COR-L47 (cell line): ENCODE measurements around the gene ALDH18A1.
"Not testable (repeated sequence)": the region's sequence is repeated elsewhere in the genome, so short reads cannot be mapped to it uniquely, and the experiment has no call there.

Experiments
- DNase-seq: peaks from one replicate; lab custom pipeline; 2025; lab: John Stamatoyannopoulos, UW

Gene ALDH18A1

DNA sequence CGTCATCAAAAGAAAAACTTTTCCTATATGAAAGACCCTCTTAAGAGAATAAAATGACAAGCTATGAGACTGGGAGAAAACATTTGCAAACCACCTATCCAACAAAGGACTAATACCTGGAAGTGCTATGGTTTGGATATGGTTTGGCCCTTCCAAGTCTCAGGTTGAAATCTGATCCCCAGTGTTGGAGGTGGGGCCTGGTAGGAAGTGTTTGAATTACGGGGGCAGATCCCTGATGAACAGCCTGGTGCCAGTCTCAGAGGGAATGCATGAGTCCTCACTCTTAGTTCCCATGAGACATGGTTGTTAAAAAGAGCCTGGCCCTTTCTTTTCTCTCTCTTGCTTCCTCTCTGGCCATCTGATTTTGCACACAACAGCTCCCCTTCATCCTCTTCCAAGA, 6.3 kb downstream of the ALDH18A1 start:
- no peak for DNase-seq

DNA sequence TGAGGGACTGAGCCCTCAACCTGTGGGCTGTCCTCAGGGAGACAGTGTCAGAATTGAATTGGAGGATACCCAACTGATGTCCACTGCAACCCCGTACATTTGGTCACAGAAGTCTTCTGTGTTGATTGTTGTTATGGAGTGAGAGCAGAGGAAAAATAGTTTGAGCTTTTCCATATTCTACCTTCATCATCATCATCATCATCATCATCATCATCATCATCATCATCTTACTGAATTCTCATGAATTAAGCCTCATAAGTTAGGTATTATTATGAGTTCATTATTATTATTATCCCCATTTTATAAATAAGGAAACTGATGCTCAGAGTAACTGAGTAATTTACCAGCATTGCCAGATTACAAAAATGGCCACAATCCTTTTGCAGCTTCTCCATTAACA, 8.4 kb downstream of the ALDH18A1 start:
- DNase-seq: no peak

DNA sequence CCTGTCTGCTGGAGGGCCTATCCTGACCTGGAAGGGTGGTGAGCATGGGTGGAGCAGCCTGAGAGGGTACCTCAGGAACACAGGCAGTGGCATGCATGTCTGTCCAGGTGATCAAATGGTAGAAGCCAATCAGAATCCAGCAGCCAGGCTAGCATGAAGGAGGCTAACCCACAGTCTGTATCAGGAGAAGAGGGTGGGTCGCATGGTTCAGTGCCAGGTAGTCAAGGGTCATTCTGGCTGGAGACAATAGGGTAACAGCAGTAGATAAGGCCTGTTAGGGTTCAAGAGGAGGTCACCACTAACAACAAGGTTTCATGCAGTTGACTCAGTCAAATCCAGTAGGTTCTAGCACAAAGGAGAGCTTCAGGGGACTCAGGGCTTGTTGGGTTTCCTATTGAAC, 10.4 kb downstream of the ALDH18A1 start:
- no peak for DNase-seq

DNA sequence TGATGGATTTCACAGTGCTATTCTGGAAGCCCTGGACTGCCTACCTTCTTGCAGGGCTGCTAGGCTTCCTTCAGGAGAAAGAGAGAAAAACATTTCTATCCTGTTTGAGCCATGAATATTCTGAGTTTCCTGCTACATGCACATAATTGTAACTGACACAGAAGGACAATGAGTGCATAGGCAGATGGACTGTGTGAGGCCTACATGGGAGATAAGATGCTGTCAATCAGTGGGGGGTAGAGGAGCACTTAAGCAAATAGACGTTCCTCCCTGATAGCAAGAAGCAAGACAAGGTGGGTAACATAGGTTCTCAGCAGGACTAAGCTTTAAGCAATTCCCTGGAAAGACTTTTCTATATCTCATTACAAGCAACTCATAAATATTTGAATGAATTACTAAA, 11.6 kb downstream of the ALDH18A1 start:
- no peak for DNase-seq

DNA sequence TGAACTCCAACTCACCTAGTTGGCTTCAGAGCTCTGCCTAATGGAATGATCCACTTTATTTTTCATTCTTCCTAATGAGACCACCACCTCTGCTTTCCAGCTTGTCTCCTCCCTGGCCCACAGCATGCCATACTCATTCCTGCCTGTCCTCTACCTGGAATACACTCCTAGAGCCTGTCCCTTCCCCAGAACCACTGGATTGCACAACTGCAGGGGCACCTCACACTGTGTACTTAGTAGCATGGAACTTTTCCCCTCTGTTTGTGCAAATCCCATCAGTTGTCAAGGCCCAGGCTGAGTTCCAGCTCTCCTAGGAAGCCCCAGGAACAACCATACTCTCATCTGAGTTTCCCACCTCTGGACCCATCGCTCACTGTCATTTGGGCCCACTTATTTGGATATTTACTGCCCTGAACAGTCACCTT, 15.6 kb downstream of the ALDH18A1 start:
- DNase-seq: no peak

DNA sequence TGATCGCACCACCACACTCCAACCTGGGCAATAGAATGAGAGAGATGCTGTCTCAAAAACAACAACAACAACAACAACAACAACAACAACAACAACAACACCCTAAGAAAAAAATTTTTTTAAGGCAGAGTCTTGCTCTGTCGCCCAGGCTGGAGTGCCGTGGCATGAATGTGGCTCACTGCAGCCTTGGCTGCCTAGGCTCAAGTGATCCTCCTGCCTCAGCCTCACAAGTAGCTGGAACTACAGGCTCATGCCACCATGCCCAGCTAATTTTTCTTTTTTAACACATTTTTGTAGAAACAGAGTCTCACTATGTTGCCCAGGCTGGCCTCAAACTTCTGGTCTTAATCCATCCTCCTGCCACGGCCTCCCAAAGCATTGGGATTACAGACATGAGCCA, 18.6 kb downstream of the ALDH18A1 start:
- no peak for DNase-seq

GRCh38 chr10:95637140-95637539, 19.4 kb downstream of the ALDH18A1 start:
- DNase-seq: no peak

DNA sequence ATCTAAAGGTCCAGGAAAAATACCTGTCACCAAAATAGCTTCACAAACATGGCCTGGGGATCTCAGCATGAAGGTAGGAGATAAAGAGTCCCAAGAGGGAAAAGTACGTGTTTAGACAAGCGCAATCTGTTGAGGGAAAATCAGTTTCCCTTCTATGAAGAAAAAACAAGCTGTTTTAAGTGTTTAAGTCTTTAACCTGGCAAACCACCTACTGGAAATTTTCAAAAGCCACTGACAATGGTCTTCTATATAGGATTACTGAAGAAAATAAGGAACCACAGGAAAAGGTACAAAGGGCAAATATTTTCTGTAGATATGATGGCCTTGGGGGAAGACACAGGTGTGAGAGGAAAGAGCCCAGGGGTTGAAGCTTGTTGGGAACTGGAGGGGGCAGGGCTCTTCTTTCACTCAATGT, 21.2 kb downstream of the ALDH18A1 start:
- no peak for DNase-seq

DNA sequence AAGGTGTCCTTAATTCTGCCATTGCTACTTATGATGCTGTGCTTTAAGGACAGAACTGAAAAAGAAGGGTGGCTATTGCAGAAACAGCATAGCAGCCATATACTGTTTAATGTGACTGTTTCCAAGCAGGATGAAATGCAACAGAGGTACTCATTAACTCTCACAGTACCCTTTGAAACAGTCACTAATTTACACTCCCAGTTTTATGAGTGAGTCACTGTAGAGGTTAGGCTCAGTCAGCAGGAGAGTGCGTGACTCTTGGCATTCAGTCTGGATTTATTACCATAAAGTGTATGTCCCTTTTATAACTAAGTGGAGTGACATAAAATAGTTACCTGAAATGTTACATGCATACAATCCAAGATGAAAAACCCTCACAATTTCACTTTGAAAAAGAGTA, 27.7 kb downstream of the ALDH18A1 start:
- no peak for DNase-seq

GRCh38 chr10:95626500-95626899, 30.0 kb downstream of the ALDH18A1 start:
- DNase-seq: no peak

- DNase-seq: not testable (repeated sequence)
Observed at GRCh38 chr10:95620415-95620814, 36.1 kb downstream of the ALDH18A1 start.

- DNase-seq: no peak
Observed at GRCh38 chr10:95618101-95618500, 38.4 kb downstream of the ALDH18A1 start.

- no peak for DNase-seq
Observed at GRCh38 chr10:95616446-95616845, 40.1 kb downstream of the ALDH18A1 start.

- DNase-seq: no peak
Observed at GRCh38 chr10:95613330-95613729, 43.2 kb downstream of the ALDH18A1 start.

- DNase-seq: no peak
Observed at GRCh38 chr10:95610727-95611126, 45.8 kb downstream of the ALDH18A1 start.

DNA sequence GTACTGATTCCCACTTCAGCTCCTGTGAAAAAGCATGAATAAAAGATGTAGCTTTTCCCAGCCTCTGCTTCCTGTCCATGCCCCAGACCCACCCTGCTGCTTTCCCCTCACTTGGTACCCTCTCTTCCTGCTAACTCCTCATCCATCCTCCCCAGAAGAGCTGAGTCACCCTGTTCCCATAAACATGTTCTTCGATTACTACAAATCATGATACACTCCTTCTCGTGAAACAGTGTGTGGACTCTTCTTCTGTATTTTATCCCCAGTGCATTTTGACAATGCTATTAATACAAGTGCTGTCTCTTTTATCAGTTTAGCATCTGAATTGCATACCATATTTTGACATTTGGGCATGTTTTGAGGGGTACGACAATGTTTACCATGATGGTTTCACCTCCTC, 49.6 kb downstream of the ALDH18A1 start:
- no peak for DNase-seq

- no peak for DNase-seq
Observed at GRCh38 chr10:95605163-95605562, 51.3 kb downstream of the ALDH18A1 start.

- DNase-seq: no peak
Observed at GRCh38 chr10:95604630-95605029, 51.9 kb downstream of the ALDH18A1 start.

DNA sequence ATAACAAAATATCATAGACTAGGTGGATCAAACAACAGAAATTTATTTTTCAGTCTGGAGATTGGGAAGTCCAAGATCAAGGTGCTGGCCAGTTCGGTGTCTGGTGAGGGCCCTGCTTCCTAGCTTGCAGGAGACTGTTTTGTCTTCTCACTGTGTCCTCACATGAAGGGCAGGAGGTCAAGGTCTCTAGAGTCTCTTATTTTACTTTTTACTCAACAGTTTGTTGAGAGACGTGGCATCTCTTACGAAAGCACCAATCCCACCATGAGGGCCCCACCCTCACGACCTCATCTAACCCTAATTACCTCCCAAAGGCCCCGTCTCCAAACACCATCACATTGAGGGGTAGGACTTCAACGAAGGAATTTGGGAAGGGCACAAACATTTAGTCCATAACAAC, 54.1 kb downstream of the ALDH18A1 start:
- DNase-seq: no peak

DNA sequence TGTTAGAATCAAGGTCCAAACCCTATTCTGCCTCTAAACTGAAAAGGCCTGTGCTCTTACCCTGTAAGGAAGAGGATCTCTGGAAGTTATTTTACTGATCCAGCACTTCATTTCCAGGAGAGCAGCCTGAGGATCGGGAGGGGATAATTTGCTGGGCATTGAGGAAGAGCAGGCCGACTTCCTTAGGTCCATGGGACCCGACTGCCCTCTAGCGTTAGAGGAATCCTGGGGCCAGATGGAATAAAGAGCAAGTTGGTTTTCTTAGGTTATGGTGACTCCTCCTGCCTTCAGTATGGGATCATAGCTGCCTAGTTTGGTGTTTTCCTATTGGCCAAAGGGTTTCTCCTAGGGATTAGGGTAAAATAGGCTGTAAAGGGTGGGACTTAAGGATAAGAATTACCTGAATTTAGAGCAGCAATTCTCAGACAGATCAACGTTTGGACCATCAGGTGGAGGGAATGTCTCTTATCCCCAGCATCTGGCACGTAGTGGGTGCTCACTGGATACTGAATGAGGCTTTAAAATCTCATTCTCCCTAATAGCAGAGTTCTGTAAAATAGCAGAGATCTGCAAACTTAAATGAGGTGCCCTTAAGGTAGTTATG, 55.3 kb downstream of the ALDH18A1 start:
- DNase-seq: peak; percentile 42

- no peak for DNase-seq
Observed at GRCh38 chr10:95600158-95600557, 56.4 kb downstream of the ALDH18A1 start.

DNA sequence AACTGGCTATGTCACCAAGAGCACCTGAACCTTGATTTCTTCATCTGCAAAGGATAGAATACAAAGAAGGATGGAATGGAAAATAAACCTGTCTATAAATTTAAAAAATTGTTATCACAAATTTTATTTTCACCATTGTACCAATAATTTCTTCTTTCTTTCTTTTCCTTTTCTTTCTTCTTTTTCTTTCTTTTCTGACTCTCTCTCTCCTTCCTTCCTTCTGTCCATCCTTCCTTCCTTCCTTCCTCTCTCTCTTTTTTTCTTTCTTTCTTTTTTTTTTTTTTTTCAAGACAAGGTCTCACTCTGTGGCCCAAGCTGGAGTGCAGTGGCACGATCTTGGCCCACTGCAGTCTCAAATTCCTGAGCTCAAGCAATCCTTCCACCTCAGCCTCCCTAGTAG, 58.7 kb downstream of the ALDH18A1 start:
- DNase-seq: no peak

DNA sequence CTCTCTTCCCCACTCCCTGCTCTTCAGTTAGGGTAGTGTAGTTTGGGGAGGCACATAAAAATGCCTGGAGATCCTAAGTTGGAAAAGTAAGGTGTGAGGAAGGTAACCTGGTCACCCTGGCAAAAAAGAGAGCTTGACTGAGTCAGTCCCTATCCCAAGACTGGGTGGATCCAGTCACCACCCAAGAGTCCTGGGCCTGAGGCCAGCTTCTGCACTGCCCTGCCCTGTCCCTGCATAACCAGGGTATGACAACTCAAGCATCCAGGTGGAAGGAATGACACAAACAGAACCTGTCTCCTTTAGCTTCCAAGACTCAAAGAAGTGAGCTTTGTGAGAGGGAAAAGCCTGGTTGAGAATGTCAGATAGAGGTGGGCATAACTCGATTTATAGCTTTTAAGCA, 68.5 kb downstream of the ALDH18A1 start:
- DNase-seq: no peak

- no peak for DNase-seq
Observed at GRCh38 chr10:95579835-95580535, 76.5 kb downstream of the ALDH18A1 start.
